ENCODE measurements around the gene ZFP62.

The ZFP62 gene

GRCh38 chr5:180875860-180876426 is 14.9 kb upstream of the ZFP62 start:
- H3K9me3 Mint-ChIP-seq: no peaks in the 10 kb centered on the region
- no peak overlapping the region for H3K4me3 Mint-ChIP-seq
- H3K36me3 Mint-ChIP-seq (ENCODE audit: insufficient read depth): no peaks in the 10 kb centered on the region
- DNase-seq (no peak), ATAC-seq (replicated peaks) (no peak)
- H3K27ac Mint-ChIP-seq: no peak overlapping the region
- H3K27me3 Mint-ChIP-seq: peaks cover under 1% of the 10 kb centered on the region in 2 donors
- H3K4me1 Mint-ChIP-seq (ENCODE audit: low read depth in 2 of 2): peaks cover 0 to 5% of the 10 kb centered on the region in 2 donors

GRCh38 chr5:180874804-180875582 is 13.9 kb upstream of the ZFP62 start:
- H3K27ac Mint-ChIP-seq: peak overlapping the region in 1 of 2 donors; percentile 85
- no peak for ATAC-seq (replicated peaks)
- no peaks in the 10 kb centered on the region for H3K27me3 Mint-ChIP-seq
- H3K36me3 Mint-ChIP-seq (ENCODE audit: insufficient read depth): no peaks in the 10 kb centered on the region
- peaks cover 0 to 5% of the 10 kb centered on the region in 2 donors for H3K4me1 Mint-ChIP-seq (ENCODE audit: low read depth in 2 of 2)
- no peak overlapping the region for H3K4me3 Mint-ChIP-seq
- DNase-seq: no peak
- no peaks in the 10 kb centered on the region for H3K9me3 Mint-ChIP-seq

GRCh38 chr5:180873615-180874520 is 12.8 kb upstream of the ZFP62 start:
- no peaks in the 10 kb centered on the region for H3K36me3 Mint-ChIP-seq (ENCODE audit: insufficient read depth)
- peak overlapping the region; percentile 85 to 90 for H3K27ac Mint-ChIP-seq
- H3K4me1 Mint-ChIP-seq (ENCODE audit: low read depth in 2 of 2): peaks cover 0 to 6% of the 10 kb centered on the region in 2 donors
- no peak overlapping the region for H3K4me3 Mint-ChIP-seq
- DNase-seq (peak; percentile 24 to 32 (median 30)), ATAC-seq (replicated peaks) (peak; percentile 95)
- no peaks in the 10 kb centered on the region for H3K9me3 Mint-ChIP-seq
- H3K27me3 Mint-ChIP-seq: no peaks in the 10 kb centered on the region

- H3K9me3 Mint-ChIP-seq: no peaks in the 10 kb centered on the region
- peaks cover 6 to 10% of the 10 kb centered on the region in 2 donors for H3K27me3 Mint-ChIP-seq
- no peaks in the 10 kb centered on the region for H3K36me3 Mint-ChIP-seq (ENCODE audit: insufficient read depth)
- ATAC-seq (replicated peaks) (no peak), DNase-seq (no peak)
- H3K4me1 Mint-ChIP-seq (ENCODE audit: low read depth in 2 of 2): peaks cover 0 to 6% of the 10 kb centered on the region in 2 donors
- peak overlapping the region; percentile 51 to 85 for H3K27ac Mint-ChIP-seq
- no peak overlapping the region for H3K4me3 Mint-ChIP-seq
These were observed 11.3 kb upstream of the ZFP62 start for GRCh38 chr5:180872419-180872818.

GRCh38 chr5:180870276-180871068 is 9.4 kb upstream of the ZFP62 start:
- Mint-ChIP-seq H3K27me3 (peaks cover 11 to 23% of the 10 kb centered on the region in 2 donors), H3K4me3 (no peak overlapping the region), H3K36me3 (ENCODE audit: insufficient read depth) (no peaks in the 10 kb centered on the region), H3K27ac (no peak overlapping the region), H3K9me3 (no peaks in the 10 kb centered on the region), H3K4me1 (ENCODE audit: low read depth in 2 of 2) (peaks cover 0 to 6% of the 10 kb centered on the region in 2 donors)
- no peak for DNase-seq
- ATAC-seq (replicated peaks): no peak

- H3K36me3 Mint-ChIP-seq (ENCODE audit: insufficient read depth): no peaks in the 10 kb centered on the region
- H3K9me3 Mint-ChIP-seq: no peaks in the 10 kb centered on the region
- ATAC-seq (replicated peaks) (no peak), DNase-seq (no peak)
- H3K4me3 Mint-ChIP-seq: no peak overlapping the region
- peaks cover 0 to 6% of the 10 kb centered on the region in 2 donors for H3K4me1 Mint-ChIP-seq (ENCODE audit: low read depth in 2 of 2)
- H3K27ac Mint-ChIP-seq: no peak overlapping the region
- peaks cover 11 to 23% of the 10 kb centered on the region in 2 donors for H3K27me3 Mint-ChIP-seq
These were observed 8.5 kb upstream of the ZFP62 start for GRCh38 chr5:180869587-180869986.

GRCh38 chr5:180868960-180869359 is 7.9 kb upstream of the ZFP62 start:
- no peak overlapping the region for H3K4me3 Mint-ChIP-seq
- H3K36me3 Mint-ChIP-seq (ENCODE audit: insufficient read depth): no peaks in the 10 kb centered on the region
- H3K9me3 Mint-ChIP-seq: no peaks in the 10 kb centered on the region
- DNase-seq: peak; percentile 43 to 50 (median 49)
- H3K27me3 Mint-ChIP-seq: peaks cover 11 to 23% of the 10 kb centered on the region in 2 donors
- H3K27ac Mint-ChIP-seq: no peak overlapping the region
- ATAC-seq (replicated peaks): no peak
- peaks cover 0 to 6% of the 10 kb centered on the region in 2 donors for H3K4me1 Mint-ChIP-seq (ENCODE audit: low read depth in 2 of 2)

GRCh38 chr5:180866985-180867384 is 5.9 kb upstream of the ZFP62 start:
- DNase-seq (no peak), ATAC-seq (replicated peaks) (no peak)
- no peak overlapping the region for H3K27ac Mint-ChIP-seq
- no peaks in the 10 kb centered on the region for H3K9me3 Mint-ChIP-seq
- H3K27me3 Mint-ChIP-seq: peaks cover 11 to 23% of the 10 kb centered on the region in 2 donors
- H3K4me1 Mint-ChIP-seq (ENCODE audit: low read depth in 2 of 2): peaks cover 0 to 2% of the 10 kb centered on the region in 2 donors
- H3K36me3 Mint-ChIP-seq (ENCODE audit: insufficient read depth): no peaks in the 10 kb centered on the region
- no peak overlapping the region for H3K4me3 Mint-ChIP-seq

- no peak overlapping the region for H3K27ac Mint-ChIP-seq
- H3K36me3 Mint-ChIP-seq (ENCODE audit: insufficient read depth): peaks cover 4% of the 10 kb centered on the region
- H3K4me1 Mint-ChIP-seq (ENCODE audit: low read depth in 2 of 2): peaks cover 0 to 2% of the 10 kb centered on the region in 2 donors
- H3K27me3 Mint-ChIP-seq: peaks cover 11 to 23% of the 10 kb centered on the region in 2 donors
- ATAC-seq (replicated peaks) (no peak), DNase-seq (no peak)
- H3K9me3 Mint-ChIP-seq: no peaks in the 10 kb centered on the region
- H3K4me3 Mint-ChIP-seq: no peak overlapping the region
These were observed 5.1 kb upstream of the ZFP62 start for GRCh38 chr5:180865981-180866695.

- peak overlapping the region in 1 of 2 donors; percentile 88 for H3K4me3 Mint-ChIP-seq
- no peaks in the 10 kb centered on the region for H3K9me3 Mint-ChIP-seq
- ATAC-seq (replicated peaks): no peak
- peaks cover 5 to 15% of the 10 kb centered on the region in 2 donors for H3K27me3 Mint-ChIP-seq
- H3K36me3 Mint-ChIP-seq (ENCODE audit: insufficient read depth): peaks cover 20% of the 10 kb centered on the region
- peaks cover 14 to 15% of the 10 kb centered on the region in 2 donors for H3K4me1 Mint-ChIP-seq (ENCODE audit: low read depth in 2 of 2)
- no peak for DNase-seq
- H3K27ac Mint-ChIP-seq: no peak overlapping the region
These were observed 1.6 kb upstream of the ZFP62 start for GRCh38 chr5:180862645-180863044.

GRCh38 chr5:180860273-180860886 is 696 bp downstream of the ZFP62 start:
- Mint-ChIP-seq H3K9me3 (no peaks in the 10 kb centered on the region), H3K27ac (peak overlapping the region; percentile 89 to 93), H3K4me1 (ENCODE audit: low read depth in 2 of 2) (peaks cover 17 to 20% of the 10 kb centered on the region in 2 donors), H3K4me3 (peak overlapping the region; percentile 87 to 88), H3K36me3 (ENCODE audit: insufficient read depth) (peaks cover 29% of the 10 kb centered on the region), H3K27me3 (no peaks in the 10 kb centered on the region)
- ATAC-seq (replicated peaks): peak; percentile 71
- DNase-seq: peak in 1 of 3 experiments; percentile 55

- Mint-ChIP-seq H3K27me3 (no peaks in the 10 kb centered on the region), H3K36me3 (ENCODE audit: insufficient read depth) (peaks cover 29% of the 10 kb centered on the region), H3K9me3 (no peaks in the 10 kb centered on the region), H3K4me3 (no peak overlapping the region), H3K27ac (peak overlapping the region in 1 of 2 donors; percentile 56), H3K4me1 (ENCODE audit: low read depth in 2 of 2) (peaks cover 17 to 28% of the 10 kb centered on the region in 2 donors)
- ATAC-seq (replicated peaks) (no peak), DNase-seq (no peak)
These were observed 2.5 kb downstream of the ZFP62 start for GRCh38 chr5:180858586-180858985.

Data from effector memory CD8-positive, alpha-beta T cell (primary cell).